Naive B cell (primary cell): Measurements from ENCODE around the gene LSM2. TPM values are rescaled to one million over a fixed set of nuclear protein-coding genes. Genes with fewer than 3 reads are reported as not detected.

Experiments
- ATAC-seq, 2 donors: fragments of 150-1000 bp; cut with Tn5 transposase; 2 replicates each; pipeline ENCODE4 v1.10.0; 2021; ENCODE audit warnings: low read depth in 2 of 2, mild to moderate bottlenecking in 2 of 2, moderate library complexity in 2 of 2
- DNase-seq: peaks from one replicate; pipeline ENCODE4 v3.0.0; 2022
- H3K27ac Mint-ChIP-seq, 6 donors: one replicate each; pipeline ENCODE4 v1.8.0; 2020 to 2022; ENCODE audit warnings: mild to moderate bottlenecking in 6 of 6, mixed read lengths in 6 of 6, moderate library complexity in 5 of 6, inconsistent platforms in 2 of 6
- H3K27me3 Mint-ChIP-seq, 3 donors: one replicate each; pipeline ENCODE4 v1.8.0; 2021 to 2022; ENCODE audit warnings: mixed read lengths in 3 of 3, mild to moderate bottlenecking in 1 of 3
- H3K36me3 Mint-ChIP-seq, 2 donors: one replicate each; pipeline ENCODE4 v1.8.0; 2020 to 2022; ENCODE audit warnings: mixed read lengths in 2 of 2, inconsistent platforms in 1 of 2, mild to moderate bottlenecking in 1 of 2
- H3K4me1 Mint-ChIP-seq, 3 donors: one replicate each; pipeline ENCODE4 v1.8.0; 2020 to 2022; ENCODE audit warnings: mixed read lengths in 3 of 3, inconsistent platforms in 1 of 3, mild to moderate bottlenecking in 1 of 3, moderate library complexity in 1 of 3
- H3K4me3 Mint-ChIP-seq, 8 donors: one replicate each; pipeline ENCODE4 v1.8.0; 2020 to 2022; ENCODE audit warnings: mild to moderate bottlenecking in 8 of 8, mixed read lengths in 8 of 8, moderate library complexity in 8 of 8, inconsistent platforms in 2 of 8
- H3K9me3 Mint-ChIP-seq, 7 donors: one replicate each; pipeline ENCODE4 v1.8.0; 2020 to 2022; ENCODE audit warnings: mixed read lengths in 7 of 7, mild to moderate bottlenecking in 5 of 7, inconsistent platforms in 2 of 7, moderate library complexity in 1 of 7
- polyA plus RNA-seq, 6 donors: library from polyadenylated mRNA; unstranded; fragments of 300-500 nt; fragmentation: Illumina TruSeq; gene quantifications; one replicate each; pipeline ENCODE4 v1.2.3, GENCODE V29; 2021; ENCODE audit warnings: low read depth in 6 of 6

Gene LSM2
- polyA plus RNA-seq, 6 donors from 2014 or later: 75.4 to 107 (median 92.4) TPM

- H3K4me3 Mint-ChIP-seq: no peak overlapping the region
- no peak for ATAC-seq
- H3K27ac Mint-ChIP-seq: peak overlapping the region in 2 of 6 donors; percentile 56 to 76
- H3K4me1 Mint-ChIP-seq: peaks cover 6 to 29% (median 13%) of the 10 kb centered on the region in 3 donors
- H3K36me3 Mint-ChIP-seq: peaks cover 0 to 12% of the 10 kb centered on the region in 2 donors
- no peaks in the 10 kb centered on the region for H3K27me3 Mint-ChIP-seq
- H3K9me3 Mint-ChIP-seq: no peaks in the 10 kb centered on the region
- no peak for DNase-seq
Observed at GRCh38 chr6:31784098-31784925, 22.5 kb downstream of the LSM2 start.

- ATAC-seq (no peak), DNase-seq (no peak)
- H3K36me3 Mint-ChIP-seq: peaks cover 0 to 12% of the 10 kb centered on the region in 2 donors
- H3K27me3 Mint-ChIP-seq: no peaks in the 10 kb centered on the region
- H3K27ac Mint-ChIP-seq: no peak overlapping the region
- peaks cover 11 to 19% (median 16%) of the 10 kb centered on the region in 3 donors for H3K4me1 Mint-ChIP-seq
- H3K4me3 Mint-ChIP-seq: no peak overlapping the region
- no peaks in the 10 kb centered on the region for H3K9me3 Mint-ChIP-seq
Observed at GRCh38 chr6:31782126-31782855, 24.5 kb downstream of the LSM2 start.

GRCh38 chr6:31781244-31782125 lies 25.3 kb downstream of the LSM2 start:
- Mint-ChIP-seq H3K9me3 (no peaks in the 10 kb centered on the region), H3K36me3 (peaks cover 0 to 12% of the 10 kb centered on the region in 2 donors), H3K4me3 (no peak overlapping the region)

GRCh38 chr6:31780507-31781243 lies 26.1 kb downstream of the LSM2 start:
- H3K36me3 Mint-ChIP-seq: peaks cover 0 to 12% of the 10 kb centered on the region in 2 donors
- peaks cover 22 to 29% (median 26%) of the 10 kb centered on the region in 3 donors for H3K4me1 Mint-ChIP-seq
- H3K27me3 Mint-ChIP-seq: no peaks in the 10 kb centered on the region
- H3K4me3 Mint-ChIP-seq: no peak overlapping the region
- ATAC-seq: no peak
- no peaks in the 10 kb centered on the region for H3K9me3 Mint-ChIP-seq
- peak overlapping the region in 1 of 6 donors; percentile 65 for H3K27ac Mint-ChIP-seq
- DNase-seq: no peak

More at GRCh38 chr6:31781244-31782125, 25.3 kb downstream of the LSM2 start:
- H3K4me1 Mint-ChIP-seq: peaks cover 18 to 26% (median 24%) of the 10 kb centered on the region in 3 donors
- DNase-seq: no peak
- H3K27ac Mint-ChIP-seq: peak overlapping the region in 1 of 6 donors; percentile 18
- ATAC-seq: no peak
- H3K27me3 Mint-ChIP-seq: no peaks in the 10 kb centered on the region

GRCh38 chr6:31779908-31780307 lies 26.9 kb downstream of the LSM2 start:
- Mint-ChIP-seq H3K36me3 (peaks cover 0 to 11% of the 10 kb centered on the region in 2 donors), H3K4me3 (no peak overlapping the region), H3K27ac (peak overlapping the region in 1 of 6 donors; percentile 58), H3K9me3 (no peaks in the 10 kb centered on the region), H3K4me1 (peaks cover 25 to 29% (median 29%) of the 10 kb centered on the region in 3 donors), H3K27me3 (no peaks in the 10 kb centered on the region)
- DNase-seq: no peak
- no peak for ATAC-seq

GRCh38 chr6:31778999-31779885 lies 27.5 kb downstream of the LSM2 start:
- peaks cover 0 to 4% of the 10 kb centered on the region in 2 donors for H3K36me3 Mint-ChIP-seq
- no peaks in the 10 kb centered on the region for H3K9me3 Mint-ChIP-seq
- peaks cover 22 to 25% (median 25%) of the 10 kb centered on the region in 3 donors for H3K4me1 Mint-ChIP-seq
- no peak overlapping the region for H3K27ac Mint-ChIP-seq
- no peak overlapping the region for H3K4me3 Mint-ChIP-seq
- ATAC-seq (no peak), DNase-seq (no peak)
- H3K27me3 Mint-ChIP-seq: no peaks in the 10 kb centered on the region

- H3K27ac Mint-ChIP-seq: peak overlapping the region in 2 of 6 donors; percentile 69 to 88
- H3K4me3 Mint-ChIP-seq: peak overlapping the region in 1 of 8 donors; percentile 25
- no peaks in the 10 kb centered on the region for H3K27me3 Mint-ChIP-seq
- DNase-seq (no peak), ATAC-seq (no peak)
- H3K36me3 Mint-ChIP-seq: no peaks in the 10 kb centered on the region
- H3K4me1 Mint-ChIP-seq: peaks cover 19 to 25% (median 21%) of the 10 kb centered on the region in 3 donors
- H3K9me3 Mint-ChIP-seq: no peaks in the 10 kb centered on the region
Observed at GRCh38 chr6:31778193-31778592, 28.6 kb downstream of the LSM2 start.

- Mint-ChIP-seq H3K27me3 (no peaks in the 10 kb centered on the region), H3K9me3 (no peaks in the 10 kb centered on the region), H3K36me3 (no peaks in the 10 kb centered on the region), H3K4me1 (peaks cover 19 to 24% (median 22%) of the 10 kb centered on the region in 3 donors), H3K4me3 (peak overlapping the region in 1 of 8 donors; percentile 34), H3K27ac (peak overlapping the region in 4 of 6 donors; percentile 74 to 88 (median 78))
- ATAC-seq (no peak), DNase-seq (no peak)
Observed at GRCh38 chr6:31777667-31778050, 29.1 kb downstream of the LSM2 start.

GRCh38 chr6:31776989-31777666 lies 29.6 kb downstream of the LSM2 start, which contains the start of gene VWA7:
TSS of gene VWA7 (minus strand) at chr6:31777328. CDS start at chr6:31776779, 549 bp downstream.
- Mint-ChIP-seq H3K9me3 (no peaks in the 10 kb centered on the region), H3K4me1 (peaks cover 19 to 25% (median 21%) of the 10 kb centered on the region in 3 donors), H3K27me3 (no peaks in the 10 kb centered on the region), H3K36me3 (no peaks in the 10 kb centered on the region), H3K27ac (peak within 1 kb of the TSS; percentile 74 to 97 (median 80)), H3K4me3 (peak within 1 kb of the TSS in 4 of 8 donors; percentile 34 to 60 (median 50))
- ATAC-seq (peak; percentile 92 to 94), DNase-seq (peak; percentile 69)

- no peaks in the 10 kb centered on the region for H3K9me3 Mint-ChIP-seq
- peaks cover 19 to 22% (median 21%) of the 10 kb centered on the region in 3 donors for H3K4me1 Mint-ChIP-seq
- DNase-seq (no peak), ATAC-seq (peak in 1 of 2 donors; percentile 17)
- peak overlapping the region in 3 of 8 donors; percentile 21 to 60 (median 54) for H3K4me3 Mint-ChIP-seq
- H3K27me3 Mint-ChIP-seq: no peaks in the 10 kb centered on the region
- peak overlapping the region in 5 of 6 donors; percentile 35 to 94 (median 68) for H3K27ac Mint-ChIP-seq
- no peaks in the 10 kb centered on the region for H3K36me3 Mint-ChIP-seq
Observed at GRCh38 chr6:31776485-31776988, 30.2 kb downstream of the LSM2 start.
